Fibroblast of the aortic adventitia (primary cell): Measurements from ENCODE around the gene NRG3. TPM values are rescaled to one million over a fixed set of nuclear protein-coding genes. Genes with fewer than 3 reads are reported as not detected.

Source experiments
- DNase-seq: peaks from one replicate; pipeline ENCODE4 v3.0.0-alpha.2; 2010; ENCODE audit warnings: low read depth
- H3K4me3 ChIP-seq: 2 replicates; pipeline ENCODE4 v1.5.1; 2011; ENCODE audit warnings: low read depth, mild to moderate bottlenecking, control low read depth, low read length, moderate library complexity
- CTCF ChIP-seq: IDR thresholded peaks from 2 replicates; pipeline ENCODE4 v1.5.1; 2011; ENCODE audit warnings: mild to moderate bottlenecking, low read length, control low read depth, inconsistent platforms; ENCODE audit not compliant: insufficient read depth
- total RNA-seq: library from RNA; depleted of rRNA; stranded (reverse); fragments of >200 nt; gene quantifications from 2 replicates; pipeline ENCODE4 v1.2.3, GENCODE V29; 2012; ENCODE audit warnings: low replicate concordance

Gene NRG3
- total RNA-seq, 1 donor, result not detected

- no peak overlapping the region for H3K4me3 ChIP-seq
- TF ChIP-seq CTCF, result no peak
- no peak for DNase-seq
Observed at GRCh38 chr10:82236084-82236731, 361.2 kb downstream of the NRG3 start.

GRCh38 chr10:82238291-82238690 is 363.3 kb downstream of the NRG3 start:
- DNase-seq, result no peak
- H3K4me3 ChIP-seq, result no peak overlapping the region
- no peak for TF ChIP-seq CTCF

- TF ChIP-seq CTCF, result no peak
- no peak overlapping the region for H3K4me3 ChIP-seq
- DNase-seq, result no peak
Observed at GRCh38 chr10:82240408-82240807, 365.4 kb downstream of the NRG3 start.

GRCh38 chr10:82242778-82243177 is 367.8 kb downstream of the NRG3 start:
- no peak for TF ChIP-seq CTCF
- H3K4me3 ChIP-seq, result no peak overlapping the region
- no peak for DNase-seq

- H3K4me3 ChIP-seq, result no peak overlapping the region
- TF ChIP-seq CTCF, result no peak
- no peak for DNase-seq
Observed at GRCh38 chr10:82245157-82245556, 370.2 kb downstream of the NRG3 start.

- peak; percentile 21 for DNase-seq
- TF ChIP-seq CTCF, result no peak
- no peak overlapping the region for H3K4me3 ChIP-seq
Observed at GRCh38 chr10:82245906-82246560, 371.0 kb downstream of the NRG3 start.

- no peak overlapping the region for H3K4me3 ChIP-seq
- TF ChIP-seq CTCF, result no peak
Observed at GRCh38 chr10:82249141-82249540, 374.1 kb downstream of the NRG3 start.

More at GRCh38 chr10:82249141-82249540, 374.1 kb downstream of the NRG3 start:
- no peak for DNase-seq
